HepG2 (cell line): ENCODE measurements around the gene RBM19. TPM values are rescaled to one million over a fixed set of nuclear protein-coding genes. Genes with fewer than 3 reads are reported as not detected.

Experiments
- CERS6 ChIP-seq: sonication (generic); formaldehyde crosslinking; IDR thresholded peaks from 2 replicates; pipeline ENCODE4 v1.5.0; 2020; ENCODE audit warnings: missing genetic modification reagents
- E2F1 ChIP-seq: sonication (generic); formaldehyde crosslinking; IDR thresholded peaks from 2 replicates; pipeline ENCODE4 v1.5.0; 2020; ENCODE audit warnings: missing genetic modification reagents
- EZH2 ChIP-seq: conservative IDR thresholded peaks from 2 replicates; pipeline ENCODE4 v1.6.1; 2012; ENCODE audit warnings: mild to moderate bottlenecking, low read depth, low read length, moderate library complexity
- HINFP ChIP-seq: sonication (generic); formaldehyde crosslinking; IDR thresholded peaks from 2 replicates; pipeline ENCODE4 v1.4.0; 2020; ENCODE audit warnings: low read depth, mild to moderate bottlenecking, missing genetic modification reagents
- JUND ChIP-seq: sonication (generic); formaldehyde crosslinking; IDR thresholded peaks from 2 replicates; pipeline ENCODE4 v1.8.0; 2022; ENCODE audit warnings: mild to moderate bottlenecking, missing genetic modification reagents
- MIXL1 ChIP-seq: IDR thresholded peaks from 2 replicates; pipeline ENCODE4 v1.6.1; 2016
- MTA3 ChIP-seq: sonication (generic); formaldehyde crosslinking; IDR thresholded peaks from 2 replicates; pipeline ENCODE4 v1.4.0; 2020; ENCODE audit warnings: missing genetic modification reagents
- NAIF1 ChIP-seq: sonication (generic); formaldehyde crosslinking; IDR thresholded peaks from 2 replicates; pipeline ENCODE4 v1.5.0; 2020; ENCODE audit warnings: mild to moderate bottlenecking, missing genetic modification reagents, borderline replicate concordance
- NR2C2 ChIP-seq: sonication (generic); formaldehyde crosslinking; IDR thresholded peaks from 2 replicates; pipeline ENCODE4 v1.4.0; 2020; ENCODE audit warnings: missing genetic modification reagents, mild to moderate bottlenecking, moderate library complexity, borderline replicate concordance
- PHF21A ChIP-seq: sonication (generic); formaldehyde crosslinking; IDR thresholded peaks from 2 replicates; pipeline ENCODE4 v1.5.0; 2020; ENCODE audit warnings: mild to moderate bottlenecking, missing genetic modification reagents
- SKI ChIP-seq: fragments of 450-650 bp; IDR thresholded peaks from one replicate; pipeline ENCODE4 v1.6.1; 2018; ENCODE audit warnings: mild to moderate bottlenecking; ENCODE audit not compliant: partially characterized antibody
- SNRNP70 ChIP-seq: fragments of 200-400 bp; formaldehyde crosslinking; IDR thresholded peaks from 2 replicates; pipeline ENCODE4 v1.6.1; 2017; ENCODE audit warnings: mild to moderate bottlenecking, low read depth, low read length, moderate library complexity
- SP140L ChIP-seq: sonication (generic); formaldehyde crosslinking; IDR thresholded peaks from 2 replicates; pipeline ENCODE4 v1.4.0; 2020; ENCODE audit warnings: missing genetic modification reagents, borderline replicate concordance
- TCF7 ChIP-seq: sonication (generic); IDR thresholded peaks from 2 replicates; pipeline ENCODE4 v1.6.1; 2016; ENCODE audit warnings: antibody characterized with exemption, low read depth
- THAP7 ChIP-seq: sonication (generic); formaldehyde crosslinking; IDR thresholded peaks from 2 replicates; pipeline ENCODE4 v1.8.1; 2023; ENCODE audit warnings: mild to moderate bottlenecking, missing genetic modification reagents
- ZBTB49 ChIP-seq: sonication (generic); formaldehyde crosslinking; IDR thresholded peaks from 2 replicates; pipeline ENCODE4 v1.4.0; 2020; ENCODE audit warnings: missing genetic modification reagents, borderline replicate concordance
- ZBTB8A ChIP-seq: sonication (generic); formaldehyde crosslinking; IDR thresholded peaks from 2 replicates; pipeline ENCODE4 v1.4.0; 2020; ENCODE audit warnings: mild to moderate bottlenecking, low read depth, missing genetic modification reagents, borderline replicate concordance
- ZNF256 ChIP-seq: sonication (generic); formaldehyde crosslinking; conservative IDR thresholded peaks from 2 replicates; pipeline ENCODE4 v1.4.0; 2020; ENCODE audit warnings: missing genetic modification reagents
- ZNF44 ChIP-seq: sonication (generic); formaldehyde crosslinking; IDR thresholded peaks from 2 replicates; pipeline ENCODE4 v1.5.1; 2020; ENCODE audit warnings: mild to moderate bottlenecking, missing genetic modification reagents
- ZNF800 ChIP-seq: sonication (generic); formaldehyde crosslinking; IDR thresholded peaks from 2 replicates; pipeline ENCODE4 v1.4.0; 2020; ENCODE audit warnings: missing genetic modification reagents
- ZSCAN9 ChIP-seq: IDR thresholded peaks from 2 replicates; pipeline ENCODE4 v1.6.1; 2016; ENCODE audit warnings: borderline replicate concordance
- polyA plus RNA-seq, 8 experiments: library from polyadenylated mRNA; depleted of rRNA in 3 of 8; stranded (reverse) in 7 of 8; unstranded in 1 of 8; fragments of >200 nt; fragmentation: Illumina TruSeq in 4 of 8; extraction: Trizol in 4 of 8; gene quantifications; 2 replicates each; pipeline versions ENCODE4 v1.2.1 to v1.2.3, GENCODE V29; 2011 to 2016; ENCODE audit warnings: low read depth in 4 of 8, missing spikeins in 1 of 8, mixed read lengths in 1 of 8; ENCODE audit not compliant: insufficient read depth in 1 of 8
- total RNA-seq, 5 experiments: library from RNA; depleted of rRNA; stranded (reverse); fragments of >200 nt; fragmentation: Illumina TruSeq; extraction: Trizol; gene quantifications; 2 replicates each; pipeline ENCODE4 v1.2.3, GENCODE V29; 2016; ENCODE audit warnings: low read depth in 1 of 5

The RBM19 gene
- total and polyA plus RNA-seq, 2 of the 13 experiments (the other 11 are each of a cell fraction or from before 2014, with no cell fraction given) = 19.3 to 32.2 TPM

- no peak for TF ChIP-seq HINFP (CRISPR knock-in tag)
- no peak for TF ChIP-seq MIXL1 (CRISPR knock-in tag)
- no peak for TF ChIP-seq ZBTB8A
- TF ChIP-seq EZH2 = no peak
- TF ChIP-seq NAIF1 (CRISPR knock-in tag) = no peak
- no peak for TF ChIP-seq SNRNP70
- no peak for TF ChIP-seq CERS6 (CRISPR knock-in tag)
- no peak for TF ChIP-seq E2F1 (CRISPR knock-in tag)
- TF ChIP-seq SKI = peak; percentile 73
- no peak for TF ChIP-seq JUND (CRISPR knock-in tag)
- TF ChIP-seq TCF7 = peak; percentile 84
- no peak for TF ChIP-seq SP140L
- TF ChIP-seq ZBTB49 = no peak
- TF ChIP-seq NR2C2 = 0 out of 2 replicates have a peak, but pooled peaks have one; percentile 43
- TF ChIP-seq MTA3 (CRISPR knock-in tag) = no peak
- TF ChIP-seq ZNF800 (CRISPR knock-in tag) = no peak
- TF ChIP-seq ZNF44 (CRISPR knock-in tag) = no peak
- no peak for TF ChIP-seq ZNF256
- TF ChIP-seq PHF21A (CRISPR knock-in tag) = no peak
- TF ChIP-seq ZSCAN9 (CRISPR knock-in tag) = no peak
- no peak for TF ChIP-seq THAP7 (CRISPR knock-in tag)
Measured at GRCh38 chr12:113808095-113808951, 157.8 kb downstream of the RBM19 start (continued).
